HG03280 (cell line): ENCODE data around the gene SLC35G3.
"Not testable (repeated sequence)": the region's sequence is repeated elsewhere in the genome, so short reads cannot be mapped to it uniquely, and the experiment has no call there.

ENCODE experiments used
- ATAC-seq: cut with Tn5 transposase; IDR thresholded peaks from one replicate; pipeline ENCODE4 v1.9.1; 2021; ENCODE audit warnings: mild to moderate bottlenecking, moderate library complexity; ENCODE audit not compliant: unreplicated experiment

Gene SLC35G3

GRCh38 chr17:35212668-35213067, 18.5 kb upstream of the SLC35G3 start:
- no peak for ATAC-seq

- no peak for ATAC-seq
These were observed 16.5 kb upstream of the SLC35G3 start for GRCh38 chr17:35210741-35211140.

GRCh38 chr17:35202582-35202981, 8.4 kb upstream of the SLC35G3 start:
- ATAC-seq = not testable (repeated sequence)

GRCh38 chr17:35195062-35195461, 869 bp upstream of the SLC35G3 start:
- not testable (repeated sequence) for ATAC-seq

GRCh38 chr17:35192708-35193107, 1.5 kb downstream of the SLC35G3 start:
- ATAC-seq = no peak

- ATAC-seq = no peak
These were observed 3.0 kb downstream of the SLC35G3 start for GRCh38 chr17:35191001-35191695.

- no peak for ATAC-seq
These were observed 4.9 kb downstream of the SLC35G3 start for GRCh38 chr17:35189291-35189690.

- no peak for ATAC-seq
These were observed 6.1 kb downstream of the SLC35G3 start for GRCh38 chr17:35188111-35188510.

GRCh38 chr17:35187481-35187880, 6.7 kb downstream of the SLC35G3 start:
- ATAC-seq = no peak

GRCh38 chr17:35185849-35186248, 8.3 kb downstream of the SLC35G3 start:
- ATAC-seq = no peak

- no peak for ATAC-seq
These were observed 9.9 kb downstream of the SLC35G3 start for GRCh38 chr17:35184274-35184673.

GRCh38 chr17:35183332-35183731, 10.9 kb downstream of the SLC35G3 start:
- no peak for ATAC-seq

- ATAC-seq = not testable (repeated sequence)
These were observed 14.8 kb downstream of the SLC35G3 start for GRCh38 chr17:35179379-35179778.

GRCh38 chr17:35176897-35177296, 17.3 kb downstream of the SLC35G3 start:
- no peak for ATAC-seq

- ATAC-seq = no peak
These were observed 18.4 kb downstream of the SLC35G3 start for GRCh38 chr17:35175638-35176415.

GRCh38 chr17:35174835-35175334, 19.3 kb downstream of the SLC35G3 start:
- ATAC-seq = no peak

GRCh38 chr17:35172321-35172720, 21.9 kb downstream of the SLC35G3 start:
- not testable (repeated sequence) for ATAC-seq

- no peak for ATAC-seq
These were observed 22.4 kb downstream of the SLC35G3 start for GRCh38 chr17:35171834-35172233.

- ATAC-seq = no peak
These were observed 23.0 kb downstream of the SLC35G3 start for GRCh38 chr17:35170968-35171771.

GRCh38 chr17:35169835-35170363, 24.3 kb downstream of the SLC35G3 start:
- no peak for ATAC-seq

GRCh38 chr17:35167666-35168065, 26.5 kb downstream of the SLC35G3 start:
- no peak for ATAC-seq
